Liver (tissue), 9 donors: ENCODE measurements around the gene MIOX. TPM values are rescaled to one million over a fixed set of nuclear protein-coding genes. Genes with fewer than 3 reads are reported as not detected.

Source experiments
- DNase-seq: peaks from one replicate; pipeline ENCODE4 v3.0.0-alpha.2; 2017; ENCODE audit warnings: low spot score
- H3K27ac ChIP-seq, 2 donors: one replicate each; pipeline ENCODE4 v1.7.0; 2013; ENCODE audit warnings: inconsistent platforms in 2 of 2, low read length in 2 of 2, control low read depth in 1 of 2, low read depth in 1 of 2, mild to moderate bottlenecking in 1 of 2
- H3K27me3 ChIP-seq, 4 donors: one replicate each; pipeline versions ENCODE4 v1.6.1 to v1.7.0; 2013; ENCODE audit warnings: low read length in 3 of 4, inconsistent platforms in 1 of 4, mild to moderate bottlenecking in 1 of 4, moderate library complexity in 1 of 4; ENCODE audit not compliant: control insufficient read depth in 4 of 4, insufficient read depth in 4 of 4
- H3K36me3 ChIP-seq, 4 donors: one replicate each; pipeline versions ENCODE4 v1.6.1 to v1.7.0; 2013; ENCODE audit warnings: low read length in 3 of 4, mild to moderate bottlenecking in 3 of 4, low read depth in 1 of 4, moderate library complexity in 1 of 4; ENCODE audit not compliant: control insufficient read depth in 4 of 4, insufficient read depth in 3 of 4
- H3K4me1 ChIP-seq, 4 donors: one replicate each; pipeline versions ENCODE4 v1.6.1 to v1.7.0; 2013; ENCODE audit warnings: low read length in 3 of 4, mild to moderate bottlenecking in 3 of 4, moderate library complexity in 1 of 4; ENCODE audit not compliant: control insufficient read depth in 4 of 4, insufficient read depth in 4 of 4
- H3K4me3 ChIP-seq, 3 donors: one replicate each; pipeline versions ENCODE4 v1.6.1 to v1.7.0; 2013; ENCODE audit warnings: low read length in 3 of 3, control low read depth in 1 of 3, low read depth in 1 of 3, mild to moderate bottlenecking in 1 of 3
- H3K9ac ChIP-seq, 2 donors: one replicate each; pipeline ENCODE4 v1.7.0; 2013; ENCODE audit warnings: low read length in 2 of 2, mild to moderate bottlenecking in 2 of 2, moderate library complexity in 2 of 2, control low read depth in 1 of 2, low read depth in 1 of 2
- H3K9me3 ChIP-seq, 4 donors: one replicate each; pipeline versions ENCODE4 v1.6.1 to v1.7.0; 2013; ENCODE audit warnings: low read length in 3 of 4; ENCODE audit not compliant: control insufficient read depth in 4 of 4
- EGR1 ChIP-seq, 2 donors: IDR thresholded peaks; 2 replicates each; pipeline ENCODE4 v1.6.1; 2016 to 2018; ENCODE audit warnings: antibody characterized with exemption in 2 of 2, low read depth in 2 of 2
- FOXA1 ChIP-seq: IDR thresholded peaks from 2 replicates; pipeline ENCODE4 v1.6.1; 2016; ENCODE audit warnings: antibody characterized with exemption
- FOXA2 ChIP-seq: IDR thresholded peaks from 2 replicates; pipeline ENCODE4 v1.6.1; 2016; ENCODE audit warnings: antibody characterized with exemption
- GABPA ChIP-seq, 2 donors: IDR thresholded peaks in 1 of 2; conservative IDR thresholded peaks in 1 of 2; 2 replicates each; pipeline ENCODE4 v1.6.1; 2016; ENCODE audit warnings: antibody characterized with exemption in 2 of 2, mild to moderate bottlenecking in 1 of 2, moderate library complexity in 1 of 2
- HNF4A ChIP-seq, 2 donors: conservative IDR thresholded peaks; 2 replicates each; pipeline ENCODE4 v1.6.1; 2016; ENCODE audit warnings: antibody characterized with exemption in 2 of 2, mild to moderate bottlenecking in 2 of 2
- HNF4G ChIP-seq: IDR thresholded peaks from 2 replicates; pipeline ENCODE4 v1.6.1; 2016; ENCODE audit warnings: antibody characterized with exemption
- JUND ChIP-seq, 2 donors: IDR thresholded peaks; 2 replicates each; pipeline ENCODE4 v1.6.1; 2016; ENCODE audit warnings: antibody characterized with exemption in 2 of 2
- MAX ChIP-seq: IDR thresholded peaks from 2 replicates; pipeline ENCODE4 v1.6.1; 2016; ENCODE audit warnings: antibody characterized with exemption
- NR2F2 ChIP-seq: IDR thresholded peaks from 2 replicates; pipeline ENCODE4 v1.6.1; 2016; ENCODE audit warnings: antibody characterized with exemption
- RAD21 ChIP-seq, 2 donors: IDR thresholded peaks; 2 replicates each; pipeline ENCODE4 v1.6.1; 2016; ENCODE audit warnings: antibody characterized with exemption in 2 of 2, mild to moderate bottlenecking in 2 of 2
- RXRA ChIP-seq, 2 donors: IDR thresholded peaks; 2 replicates each; pipeline ENCODE4 v1.6.1; 2017 to 2018; ENCODE audit warnings: antibody characterized with exemption in 2 of 2, mild to moderate bottlenecking in 1 of 2
- TAF1 ChIP-seq: conservative IDR thresholded peaks from 2 replicates; pipeline ENCODE4 v1.6.1; 2016; ENCODE audit warnings: antibody characterized with exemption, mild to moderate bottlenecking
- YY1 ChIP-seq: IDR thresholded peaks from 2 replicates; pipeline ENCODE4 v1.6.1; 2016; ENCODE audit warnings: antibody characterized with exemption, mild to moderate bottlenecking
- ZBTB33 ChIP-seq: IDR thresholded peaks from 2 replicates; pipeline ENCODE4 v1.6.1; 2016; ENCODE audit warnings: antibody characterized with exemption
- WGBS: extraction: QIAGEN DNeasy Blood & Tissue Kit; methylation state at CpG from one replicate; pipeline ENCODE4 v1.1.7; 2013; 5-methylcytosine and 5-hydroxymethylcytosine counted together
- polyA plus RNA-seq, 2 donors: library from polyadenylated mRNA; stranded (reverse) in 1 of 2; unstranded in 1 of 2; fragments of 200-250 nt in 1 of 2; fragments of >200 nt in 1 of 2; fragmentation: Nextera tagmentation in 1 of 2; extraction: Ambion mirVana in 1 of 2; gene quantifications; one replicate each; pipeline versions ENCODE4 v1.2.1 to v1.2.3, GENCODE V29; 2013 to 2015
- total RNA-seq, 2 donors: library from RNA; depleted of rRNA; stranded (reverse); fragments of >200 nt; gene quantifications; one replicate each; pipeline ENCODE4 v1.2.3, GENCODE V29; 2014
- TF ChIP-seq, protein P1 (sequence below): fragments of 150-350 bp; IDR thresholded peaks from 2 replicates; pipeline ENCODE4 v1.5.1; 2017; ENCODE audit warnings: improper control_type of control experiment, low read depth, low read length; ENCODE audit not compliant: missing input control
- TF ChIP-seq, protein P2 (sequence below): IDR thresholded peaks from 2 replicates; pipeline ENCODE4 v1.6.1; 2016; ENCODE audit warnings: antibody characterized with exemption, mild to moderate bottlenecking
- donor health status: healthy.
- donor health status: healthy.
- donor health status: healthy.
- donor health status: healthy.
- donor health status: healthy.

Gene MIOX
- total and polyA plus RNA-seq, 4 donors, result not detected

GRCh38 chr22:50508897-50509296 lies 22.2 kb downstream of the MIOX start:
- Histone ChIP-seq H3K36me3 (peaks cover 0 to 7% (median 2%) of the 10 kb centered on the region in 4 donors), H3K27ac (peak overlapping the region; percentile 86 to 90)
- TF ChIP-seq ZBTB33 (no peak), JUND (IDR thresholded peaks at IDR 0.05) (no peak), HNF4A (conservative IDR thresholded peaks at IDR 0.05) (no peak), RAD21 (IDR thresholded peaks at IDR 0.05) (no peak), RXRA (IDR thresholded peaks at IDR 0.05) (no peak), HNF4G (no peak), GABPA (IDR thresholded peaks at IDR 0.05 in 1 of 2, conservative IDR thresholded peaks at IDR 0.05 in 1 of 2) (no peak), TAF1 (no peak), NR2F2 (no peak), MAX (no peak), YY1 (no peak), FOXA1 (no peak), FOXA2 (no peak)
- TF ChIP-seq, protein P1, sequence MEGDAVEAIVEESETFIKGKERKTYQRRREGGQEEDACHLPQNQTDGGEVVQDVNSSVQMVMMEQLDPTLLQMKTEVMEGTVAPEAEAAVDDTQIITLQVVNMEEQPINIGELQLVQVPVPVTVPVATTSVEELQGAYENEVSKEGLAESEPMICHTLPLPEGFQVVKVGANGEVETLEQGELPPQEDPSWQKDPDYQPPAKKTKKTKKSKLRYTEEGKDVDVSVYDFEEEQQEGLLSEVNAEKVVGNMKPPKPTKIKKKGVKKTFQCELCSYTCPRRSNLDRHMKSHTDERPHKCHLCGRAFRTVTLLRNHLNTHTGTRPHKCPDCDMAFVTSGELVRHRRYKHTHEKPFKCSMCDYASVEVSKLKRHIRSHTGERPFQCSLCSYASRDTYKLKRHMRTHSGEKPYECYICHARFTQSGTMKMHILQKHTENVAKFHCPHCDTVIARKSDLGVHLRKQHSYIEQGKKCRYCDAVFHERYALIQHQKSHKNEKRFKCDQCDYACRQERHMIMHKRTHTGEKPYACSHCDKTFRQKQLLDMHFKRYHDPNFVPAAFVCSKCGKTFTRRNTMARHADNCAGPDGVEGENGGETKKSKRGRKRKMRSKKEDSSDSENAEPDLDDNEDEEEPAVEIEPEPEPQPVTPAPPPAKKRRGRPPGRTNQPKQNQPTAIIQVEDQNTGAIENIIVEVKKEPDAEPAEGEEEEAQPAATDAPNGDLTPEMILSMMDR, result no peak
- TF ChIP-seq, protein P2, sequence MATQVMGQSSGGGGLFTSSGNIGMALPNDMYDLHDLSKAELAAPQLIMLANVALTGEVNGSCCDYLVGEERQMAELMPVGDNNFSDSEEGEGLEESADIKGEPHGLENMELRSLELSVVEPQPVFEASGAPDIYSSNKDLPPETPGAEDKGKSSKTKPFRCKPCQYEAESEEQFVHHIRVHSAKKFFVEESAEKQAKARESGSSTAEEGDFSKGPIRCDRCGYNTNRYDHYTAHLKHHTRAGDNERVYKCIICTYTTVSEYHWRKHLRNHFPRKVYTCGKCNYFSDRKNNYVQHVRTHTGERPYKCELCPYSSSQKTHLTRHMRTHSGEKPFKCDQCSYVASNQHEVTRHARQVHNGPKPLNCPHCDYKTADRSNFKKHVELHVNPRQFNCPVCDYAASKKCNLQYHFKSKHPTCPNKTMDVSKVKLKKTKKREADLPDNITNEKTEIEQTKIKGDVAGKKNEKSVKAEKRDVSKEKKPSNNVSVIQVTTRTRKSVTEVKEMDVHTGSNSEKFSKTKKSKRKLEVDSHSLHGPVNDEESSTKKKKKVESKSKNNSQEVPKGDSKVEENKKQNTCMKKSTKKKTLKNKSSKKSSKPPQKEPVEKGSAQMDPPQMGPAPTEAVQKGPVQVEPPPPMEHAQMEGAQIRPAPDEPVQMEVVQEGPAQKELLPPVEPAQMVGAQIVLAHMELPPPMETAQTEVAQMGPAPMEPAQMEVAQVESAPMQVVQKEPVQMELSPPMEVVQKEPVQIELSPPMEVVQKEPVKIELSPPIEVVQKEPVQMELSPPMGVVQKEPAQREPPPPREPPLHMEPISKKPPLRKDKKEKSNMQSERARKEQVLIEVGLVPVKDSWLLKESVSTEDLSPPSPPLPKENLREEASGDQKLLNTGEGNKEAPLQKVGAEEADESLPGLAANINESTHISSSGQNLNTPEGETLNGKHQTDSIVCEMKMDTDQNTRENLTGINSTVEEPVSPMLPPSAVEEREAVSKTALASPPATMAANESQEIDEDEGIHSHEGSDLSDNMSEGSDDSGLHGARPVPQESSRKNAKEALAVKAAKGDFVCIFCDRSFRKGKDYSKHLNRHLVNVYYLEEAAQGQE, result no peak

GRCh38 chr22:50513175-50513574 lies 26.5 kb downstream of the MIOX start:
- WGBS, result 98% methylated on average over 15 of the region's 15 CpGs
- Histone ChIP-seq H3K4me3 (no peak overlapping the region), H3K4me1 (peaks cover 7 to 12% (median 12%) of the 10 kb centered on the region in 4 donors), H3K27ac (no peak overlapping the region), H3K9ac (no peak overlapping the region), H3K9me3 (no peaks in the 10 kb centered on the region), H3K36me3 (peaks cover 0 to 11% (median 3%) of the 10 kb centered on the region in 4 donors), H3K27me3 (no peaks in the 10 kb centered on the region)
- DNase-seq, result no peak
- TF ChIP-seq HNF4A (conservative IDR thresholded peaks at IDR 0.05) (no peak), ZBTB33 (no peak), FOXA2 (no peak), EGR1 (IDR thresholded peaks at IDR 0.05; ENCODE audit: low read depth in 2 of 2) (no peak), HNF4G (no peak)
- TF ChIP-seq, protein P2, result no peak
- TF ChIP-seq, protein P1, result no peak

More at GRCh38 chr22:50508897-50509296, 22.2 kb downstream of the MIOX start:
- DNase-seq, result no peak
- H3K9me3 ChIP-seq, result no peaks in the 10 kb centered on the region
- 23% methylated on average over 3 of the region's 3 CpGs for WGBS
- no peaks in the 10 kb centered on the region for H3K27me3 ChIP-seq
- peaks cover 11 to 27% (median 24%) of the 10 kb centered on the region in 4 donors for H3K4me1 ChIP-seq
- H3K4me3 ChIP-seq, result peak overlapping the region; percentile 67 to 97 (median 67)
- H3K9ac ChIP-seq, result peak overlapping the region; percentile 39 to 86
